Measurements from ENCODE around the gene ICE1.
"Not testable (repeated sequence)": the region's sequence is repeated elsewhere in the genome, so short reads cannot be mapped to it uniquely, and the experiment has no call there.

Gene ICE1

GRCh38 chr5:5405441-5405840 lies 17.0 kb upstream of the ICE1 start:
- no peak for DNase-seq

- DNase-seq, result no peak
Observed at GRCh38 chr5:5407924-5408323, 14.6 kb upstream of the ICE1 start.

- no peak for DNase-seq
Observed at GRCh38 chr5:5409151-5409810, 13.2 kb upstream of the ICE1 start.

GRCh38 chr5:5413856-5414255 lies 8.6 kb upstream of the ICE1 start:
- not testable (repeated sequence) for DNase-seq

GRCh38 chr5:5414999-5415398 lies 7.5 kb upstream of the ICE1 start:
- no peak for DNase-seq

- no peak for DNase-seq
Observed at GRCh38 chr5:5416733-5417132, 5.7 kb upstream of the ICE1 start.

GRCh38 chr5:5418006-5418405 lies 4.5 kb upstream of the ICE1 start:
- no peak for DNase-seq

- DNase-seq, result peak in 1 of 3 experiments; percentile 77
Observed at GRCh38 chr5:5418764-5419163, 3.7 kb upstream of the ICE1 start.

GRCh38 chr5:5419291-5420210 lies 2.9 kb upstream of the ICE1 start:
- peak in 2 of 3 experiments; percentile 64 to 70 for DNase-seq

GRCh38 chr5:5420251-5420650 lies 2.2 kb upstream of the ICE1 start:
- DNase-seq, result no peak

- DNase-seq, result peak; percentile 23 to 74 (median 64)
Observed at GRCh38 chr5:5421149-5421960, 1.1 kb upstream of the ICE1 start.

- DNase-seq, result no peak
Observed at GRCh38 chr5:5422819-5423515, 490 bp downstream of the ICE1 start.

- no peak for DNase-seq
Observed at GRCh38 chr5:5423586-5423985, 1.1 kb downstream of the ICE1 start.

- no peak for DNase-seq
Observed at GRCh38 chr5:5424736-5425135, 2.3 kb downstream of the ICE1 start.

GRCh38 chr5:5430136-5430535 lies 7.7 kb downstream of the ICE1 start:
- no peak for DNase-seq

GRCh38 chr5:5432020-5432707 lies 9.7 kb downstream of the ICE1 start:
- no peak for DNase-seq

- peak in 1 of 3 experiments; percentile 44 for DNase-seq
Observed at GRCh38 chr5:5436203-5436760, 13.8 kb downstream of the ICE1 start.

GRCh38 chr5:5437227-5438172 lies 15.0 kb downstream of the ICE1 start:
- no peak for DNase-seq

GRCh38 chr5:5451863-5452262 lies 29.4 kb downstream of the ICE1 start:
- DNase-seq, result no peak

- DNase-seq, result no peak
Observed at GRCh38 chr5:5453131-5453530, 30.7 kb downstream of the ICE1 start.

GRCh38 chr5:5454391-5454790 lies 31.9 kb downstream of the ICE1 start:
- DNase-seq, result no peak
